Endothelial cell of umbilical vein (primary cell): Measurements from ENCODE around the gene ST8SIA1. TPM values are rescaled to one million over a fixed set of nuclear protein-coding genes. Genes with fewer than 3 reads are reported as not detected.

Experiments used
- BruUV-seq: library from RNA; stranded (reverse); fragments of 400-500 nt; replicated peaks from 2 replicates; lab custom pipeline; 2021; lab: Mats Ljungman, UMichigan
- CTCF ChIA-PET: fragments of 300-600, 350-600 bp; sonication (Branson Sonifier 250); formaldehyde crosslinking; loops from one replicate; lab custom pipeline; 2021; ENCODE audit warnings: antibody characterized with exemption, inconsistent platforms; lab: Charles Lee
- POLR2A ChIA-PET: fragments of 300-600, 350-600 bp; sonication (Branson Sonifier 250); formaldehyde crosslinking; loops from one replicate; lab custom pipeline; 2021; ENCODE audit warnings: antibody characterized with exemption, inconsistent platforms; lab: Charles Lee
- DNase-seq: peaks from one replicate; pipeline ENCODE4 v3.0.0-alpha.2; 2011; ENCODE audit warnings: low read depth, low spot score
- FAIRE-seq: peaks from 2 replicates; lab custom pipeline; 2011; peaks lifted over from hg19 to GRCh38; lab: Jason Lieb, UNC
- H2AFZ ChIP-seq: 2 replicates; pipeline ENCODE4 v1.6.0; 2012; ENCODE audit warnings: low read depth, low read length, control low read depth, inconsistent platforms
- H3K27ac ChIP-seq: 2 replicates; pipeline ENCODE4 v1.5.1; 2011; ENCODE audit warnings: low read depth, mild to moderate bottlenecking, control low read depth, low read length, moderate library complexity; ENCODE audit not compliant: insufficient read depth
- H3K27me3 ChIP-seq, 2 experiments: 2 replicates each; pipeline versions ENCODE4 v1.6.0 to v1.6.1; 2011; ENCODE audit warnings: low read length in 2 of 2, mixed read lengths in 1 of 2; ENCODE audit not compliant: control insufficient read depth in 2 of 2, insufficient read depth in 2 of 2
- H3K36me3 ChIP-seq, 2 experiments: 2 replicates in 1 of 2; 3 replicates in 1 of 2; pipeline ENCODE4 v1.5.1; 2011; ENCODE audit warnings: low read length in 2 of 2, mild to moderate bottlenecking in 1 of 2, moderate library complexity in 1 of 2; ENCODE audit not compliant: control insufficient read depth in 2 of 2, insufficient read depth in 2 of 2; ENCODE audit errors: extremely low read depth in 1 of 2
- H3K4me1 ChIP-seq: 3 replicates; pipeline ENCODE4 v1.5.1; 2011; ENCODE audit warnings: mild to moderate bottlenecking, low read length; ENCODE audit not compliant: control insufficient read depth, insufficient read depth; ENCODE audit errors: extremely low read depth
- H3K4me2 ChIP-seq: 2 replicates; pipeline ENCODE4 v1.6.1; 2011; ENCODE audit warnings: low read length, control low read depth, mixed read lengths; ENCODE audit not compliant: insufficient read depth
- H3K4me3 ChIP-seq, 3 experiments: fragments of 200-600 bp in 1 of 3; sonication (generic), shearing (Covaris generic) in 1 of 3; replicated peaks in 1 of 3; 2 replicates each; pipeline ENCODE4 v1.5.1; 2011 to 2016; ENCODE audit warnings: control low read depth in 3 of 3, low read length in 3 of 3, mild to moderate bottlenecking in 2 of 3, inconsistent platforms in 1 of 3, low read depth in 1 of 3, moderate library complexity in 1 of 3; ENCODE audit not compliant: insufficient read depth in 1 of 3
- H3K79me2 ChIP-seq: 2 replicates; pipeline ENCODE4 v1.6.0; 2012; ENCODE audit warnings: low read length, inconsistent platforms; ENCODE audit not compliant: control insufficient read depth, insufficient read depth
- H3K9ac ChIP-seq: replicated peaks from 2 replicates; pipeline ENCODE3; 2011; ENCODE audit warnings: low read length, control low read depth; ENCODE audit not compliant: insufficient read depth; ENCODE audit errors: extremely low read depth
- H3K9me1 ChIP-seq: replicated peaks from 3 replicates; pipeline ENCODE4 v1.6.0; 2011; ENCODE audit warnings: mild to moderate bottlenecking, low read length; ENCODE audit not compliant: control insufficient read depth, insufficient read depth; ENCODE audit errors: extremely low read depth
- H3K9me3 ChIP-seq: replicated peaks from 2 replicates; pipeline ENCODE4 v1.5.1; 2012; ENCODE audit warnings: low read length, inconsistent platforms; ENCODE audit not compliant: control insufficient read depth, insufficient read depth
- H4K20me1 ChIP-seq: replicated peaks from 2 replicates; pipeline ENCODE3; 2011; ENCODE audit warnings: mild to moderate bottlenecking, low read length; ENCODE audit not compliant: control insufficient read depth, insufficient read depth; ENCODE audit errors: extremely low read depth
- CTCF ChIP-seq, 2 donors: IDR thresholded peaks; 1 replicate in 1 of 2; 2 replicates in 1 of 2; pipeline ENCODE4 v1.5.1; 2011; ENCODE audit warnings: low read length in 2 of 2, mild to moderate bottlenecking in 2 of 2, moderate library complexity in 2 of 2, control low read depth in 1 of 2, inconsistent platforms in 1 of 2, low read depth in 1 of 2; ENCODE audit not compliant: insufficient read depth in 1 of 2; ENCODE audit errors: extremely low read depth in 1 of 2
- EZH2 ChIP-seq: IDR thresholded peaks from 2 replicates; pipeline ENCODE4 v1.6.1; 2012; ENCODE audit warnings: borderline replicate concordance, low read depth, mild to moderate bottlenecking, moderate library complexity, low read length, inconsistent platforms; ENCODE audit not compliant: severe bottlenecking
- FOS ChIP-seq: IDR thresholded peaks from 2 replicates; pipeline ENCODE4 v1.6.1; 2011; ENCODE audit warnings: mild to moderate bottlenecking, low read length, moderate library complexity, borderline replicate concordance; ENCODE audit not compliant: insufficient read depth
- GATA2 ChIP-seq: IDR thresholded peaks from 2 replicates; pipeline ENCODE4 v1.7.0; 2011; ENCODE audit warnings: low read depth, mild to moderate bottlenecking, moderate library complexity, mixed read lengths, low read length; ENCODE audit not compliant: insufficient read length, insufficient read depth
- JUN ChIP-seq: IDR thresholded peaks from 2 replicates; pipeline ENCODE4 v1.6.1; 2011; ENCODE audit warnings: borderline replicate concordance, low read depth; ENCODE audit not compliant: insufficient read length, insufficient read depth
- MAX ChIP-seq: IDR thresholded peaks from 2 replicates; pipeline ENCODE4 v1.6.1; 2011; ENCODE audit not compliant: insufficient read depth, insufficient read length
- MYC ChIP-seq: IDR thresholded peaks from one replicate; pipeline ENCODE4 v1.6.1; 2011; ENCODE audit warnings: mild to moderate bottlenecking, low read depth, low read length
- POLR2A ChIP-seq: IDR thresholded peaks from 2 replicates; pipeline ENCODE4 v1.6.1; 2012; ENCODE audit warnings: low read depth, mild to moderate bottlenecking, control low read depth, low read length
- POLR2AphosphoS5 ChIP-seq: IDR thresholded peaks from 2 replicates; pipeline ENCODE4 v1.6.1; 2012; ENCODE audit warnings: low read depth, mild to moderate bottlenecking, control low read depth, low read length, moderate library complexity; ENCODE audit not compliant: insufficient read depth
- dilution Hi-C: fragments of 300-500 bp; cut with MboI; formaldehyde crosslinking; loops from one replicate; pipeline ENCODE4 v1.15.0; 2019; ENCODE audit warnings: low sequenced_read_pairs; ENCODE audit not compliant: extremely low pct_ligation_motif_present
- intact Hi-C: fragments of 100-400 bp; cut with micrococcal nuclease; formaldehyde crosslinking; loops from one replicate; pipeline ENCODE4 v1.10.0; 2022
- polyA plus RNA-seq, 4 experiments: library from polyadenylated mRNA; depleted of rRNA in 3 of 4; stranded (reverse) in 3 of 4; unstranded in 1 of 4; fragments of >200 nt; gene quantifications; 2 replicates each; pipeline versions ENCODE4 v1.2.1 to v1.2.3, GENCODE V29; 2011 to 2012; ENCODE audit warnings: missing spikeins in 1 of 4
- total RNA-seq: library from RNA; stranded (reverse); gene quantifications from 2 replicates; pipeline ENCODE4 v1.2.3, GENCODE V29; 2021

The ST8SIA1 gene
- total and polyA plus RNA-seq, 2 donors (not counting 3 experiments of a cell fraction or from before 2014, with no cell fraction given): not detected

- Histone ChIP-seq H3K36me3 (no peaks in the 10 kb centered on the region), H3K27ac (no peak overlapping the region), H2AFZ (no peak overlapping the region), H3K27me3 (no peaks in the 10 kb centered on the region), H4K20me1 (no peaks in the 10 kb centered on the region), H3K79me2 (no peaks in the 10 kb centered on the region), H3K9ac (no peak overlapping the region), H3K4me2 (no peak overlapping the region), H3K4me3 (no peak overlapping the region), H3K9me3 (no peaks in the 10 kb centered on the region), H3K4me1 (no peaks in the 10 kb centered on the region), H3K9me1 (no peaks in the 10 kb centered on the region)
- FAIRE-seq (no peak), DNase-seq (no peak)
- CTCF ChIA-PET: no interaction called here
- intact Hi-C loops: no loop called here
- no TSS peak for BruUV-seq
- POLR2A ChIA-PET: no interaction called here
- dilution Hi-C loops: no loop called here
- TF ChIP-seq MYC: no peak
- TF ChIP-seq GATA2: no peak
- TF ChIP-seq FOS: no peak
- no peak for TF ChIP-seq EZH2
- no peak for TF ChIP-seq POLR2AphosphoS5
- TF ChIP-seq POLR2A: no peak
- no peak for TF ChIP-seq MAX
- TF ChIP-seq CTCF (IDR thresholded peaks at IDR 0.05; ENCODE audit: extremely low read depth in 1 of 2, insufficient read depth in 1 of 2, low read depth in 1 of 2, low read length in 2 of 2): no peak
- TF ChIP-seq JUN: no peak
Observed at GRCh38 chr12:22360774-22361173, 26.3 kb upstream of the ST8SIA1 start.
